Fibroblast of villous mesenchyme (primary cell): Measurements from ENCODE around the gene APP. TPM values are rescaled to one million over a fixed set of nuclear protein-coding genes. Genes with fewer than 3 reads are reported as not detected.

Experiments used
- DNase-seq: peaks from one replicate; pipeline ENCODE4 v3.0.0-alpha.2; 2010; ENCODE audit warnings: low read depth
- H3K4me3 ChIP-seq: 2 replicates; pipeline ENCODE4 v1.5.1; 2011; ENCODE audit warnings: low read depth, mild to moderate bottlenecking, low read length
- total RNA-seq: library from RNA; depleted of rRNA; stranded (reverse); fragments of >200 nt; gene quantifications from 2 replicates; pipeline ENCODE4 v1.2.3, GENCODE V29; 2012
- TF ChIP-seq, protein P1 (sequence below): IDR thresholded peaks from 2 replicates; pipeline ENCODE4 v1.5.1; 2012; ENCODE audit warnings: low read depth, mild to moderate bottlenecking, low read length; ENCODE audit not compliant: insufficient read depth

Gene APP
- total RNA-seq, 1 donor: 353 TPM

DNA sequence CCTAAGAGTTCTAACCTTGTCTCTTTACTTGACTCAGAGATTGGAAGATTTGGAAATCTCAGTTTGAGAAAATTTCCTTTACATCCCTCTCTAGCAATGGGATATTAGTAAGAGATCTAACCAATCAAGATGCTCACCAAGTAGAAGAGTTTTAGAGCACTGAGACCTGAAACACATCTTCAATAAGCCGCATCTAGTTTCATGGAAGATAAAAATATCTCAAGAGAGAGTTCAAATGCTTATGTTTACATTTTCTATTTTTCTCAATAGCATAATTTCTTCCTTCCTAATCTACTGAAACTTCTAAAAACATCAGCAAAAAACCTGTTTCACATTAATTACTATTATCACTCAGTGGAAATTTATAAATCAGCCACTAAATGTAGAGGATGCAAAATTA, 165.1 kb downstream of the APP start:
- no peak overlapping the region for H3K4me3 ChIP-seq
- TF ChIP-seq, protein P1, sequence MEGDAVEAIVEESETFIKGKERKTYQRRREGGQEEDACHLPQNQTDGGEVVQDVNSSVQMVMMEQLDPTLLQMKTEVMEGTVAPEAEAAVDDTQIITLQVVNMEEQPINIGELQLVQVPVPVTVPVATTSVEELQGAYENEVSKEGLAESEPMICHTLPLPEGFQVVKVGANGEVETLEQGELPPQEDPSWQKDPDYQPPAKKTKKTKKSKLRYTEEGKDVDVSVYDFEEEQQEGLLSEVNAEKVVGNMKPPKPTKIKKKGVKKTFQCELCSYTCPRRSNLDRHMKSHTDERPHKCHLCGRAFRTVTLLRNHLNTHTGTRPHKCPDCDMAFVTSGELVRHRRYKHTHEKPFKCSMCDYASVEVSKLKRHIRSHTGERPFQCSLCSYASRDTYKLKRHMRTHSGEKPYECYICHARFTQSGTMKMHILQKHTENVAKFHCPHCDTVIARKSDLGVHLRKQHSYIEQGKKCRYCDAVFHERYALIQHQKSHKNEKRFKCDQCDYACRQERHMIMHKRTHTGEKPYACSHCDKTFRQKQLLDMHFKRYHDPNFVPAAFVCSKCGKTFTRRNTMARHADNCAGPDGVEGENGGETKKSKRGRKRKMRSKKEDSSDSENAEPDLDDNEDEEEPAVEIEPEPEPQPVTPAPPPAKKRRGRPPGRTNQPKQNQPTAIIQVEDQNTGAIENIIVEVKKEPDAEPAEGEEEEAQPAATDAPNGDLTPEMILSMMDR: no peak
- DNase-seq: no peak

DNA sequence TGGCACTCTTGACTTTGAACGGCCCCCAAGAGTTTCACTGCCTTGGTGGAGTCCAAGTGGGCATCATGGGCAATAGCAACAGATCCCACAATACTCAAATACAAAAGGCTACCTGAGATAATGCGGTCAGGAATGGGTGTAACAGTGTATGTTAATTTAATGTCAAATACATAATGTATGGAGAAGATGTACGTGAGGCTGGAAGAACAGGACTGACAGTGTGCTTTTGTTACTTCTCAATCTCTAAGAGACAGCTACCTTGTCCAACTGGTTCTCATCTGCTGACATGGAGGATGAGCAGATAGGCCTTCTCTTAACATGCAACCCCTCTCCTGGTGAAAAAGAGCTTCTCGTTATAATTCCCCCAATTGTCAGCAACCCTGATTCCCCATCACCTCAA, 167.2 kb downstream of the APP start:
- no peak overlapping the region for H3K4me3 ChIP-seq
- no peak for DNase-seq
- TF ChIP-seq, protein P1: no peak

DNA sequence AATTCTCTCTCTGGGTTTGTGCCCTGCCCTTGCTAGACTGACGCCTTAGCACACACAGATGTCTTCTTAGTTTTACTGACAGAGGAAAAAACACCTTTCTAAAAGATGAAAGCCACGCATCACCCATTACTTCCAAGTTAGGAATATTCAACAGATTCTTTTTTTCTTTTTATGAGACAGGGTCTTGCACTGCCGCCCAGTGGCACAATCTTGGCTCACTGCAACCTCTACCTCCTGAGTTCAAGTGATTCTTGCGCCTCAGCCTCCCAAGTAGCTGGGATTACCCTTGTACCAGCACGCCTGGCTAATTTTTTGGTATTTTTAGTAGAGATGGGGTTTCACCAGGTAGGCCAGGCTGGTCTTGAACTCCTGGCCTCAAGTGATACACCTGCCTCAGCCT, 169.2 kb downstream of the APP start:
- no peak for DNase-seq
- TF ChIP-seq, protein P1: no peak

DNA sequence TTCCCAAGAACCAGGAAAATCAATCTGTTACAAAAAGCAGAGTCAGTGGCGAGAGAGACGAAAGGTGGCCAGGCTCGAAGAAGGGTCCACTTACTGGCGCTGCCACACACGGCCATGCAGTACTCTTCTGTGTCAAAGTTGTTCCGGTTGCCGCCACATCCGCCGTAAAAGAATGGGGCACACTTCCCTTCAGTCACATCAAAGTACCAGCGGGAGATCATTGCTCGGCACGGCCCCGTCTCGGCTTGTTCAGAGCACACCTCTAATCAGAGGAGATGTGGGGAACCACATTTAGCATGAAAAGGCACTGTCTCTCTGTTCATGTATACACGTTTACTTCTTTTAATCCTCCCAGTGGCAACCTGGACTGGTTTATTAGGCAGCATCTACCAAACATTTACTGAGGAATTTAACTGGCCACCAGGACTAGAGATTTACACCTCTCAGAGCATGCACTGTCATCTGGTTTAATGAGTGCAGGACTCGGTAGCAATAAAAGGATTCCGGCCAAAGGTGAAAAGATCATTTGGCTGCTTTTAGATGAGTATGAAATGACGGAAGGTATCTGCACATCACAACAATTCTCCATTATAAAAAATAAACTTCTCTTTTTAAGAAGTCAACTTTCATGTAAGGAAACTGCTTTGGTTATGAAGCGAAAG, 170.5 kb downstream of the APP start:
- no peak overlapping the region for H3K4me3 ChIP-seq
- no peak for DNase-seq
- TF ChIP-seq, protein P1: no peak

More for the DNA sequence above, 169.2 kb downstream of the APP start:
- H3K4me3 ChIP-seq: no peak overlapping the region

DNA sequence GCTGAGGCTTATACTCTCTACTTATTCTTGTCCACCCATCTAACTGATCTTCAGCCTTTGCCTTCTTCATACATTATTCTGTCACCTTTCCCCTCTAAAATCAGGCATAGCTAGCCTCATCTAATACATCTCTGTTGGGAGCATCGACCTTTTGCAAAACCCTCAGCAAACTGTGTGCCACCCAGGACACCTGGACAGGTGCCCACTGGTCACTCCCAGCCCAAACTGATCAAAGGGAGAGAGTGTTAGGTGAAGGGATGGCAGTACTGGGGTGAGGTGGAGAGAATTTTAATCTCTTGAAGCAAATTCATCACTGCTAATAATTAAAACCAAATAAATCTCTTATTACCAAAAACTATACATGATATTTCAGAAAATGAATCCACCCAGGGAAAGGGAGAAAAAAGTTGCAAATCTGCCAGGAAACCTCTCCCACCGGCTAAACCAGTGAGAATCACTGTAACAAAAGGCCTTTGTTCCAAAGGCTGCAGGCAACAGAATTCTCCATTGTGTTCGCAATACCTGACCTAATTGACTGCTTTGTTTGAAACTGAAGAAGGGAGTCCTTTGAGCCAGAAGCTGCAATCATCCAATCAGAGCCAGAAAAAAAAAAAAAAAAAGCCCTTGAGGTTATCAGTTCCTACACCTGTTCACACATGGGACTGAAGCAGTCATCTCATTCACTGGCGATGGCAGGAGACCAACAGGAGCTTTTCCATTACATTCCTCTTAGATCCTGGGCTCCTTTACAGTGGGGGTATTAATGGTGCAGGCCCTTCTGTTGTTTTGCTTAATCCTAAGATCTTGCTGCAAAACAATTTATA, 172.6 kb downstream of the APP start:
- H3K4me3 ChIP-seq: no peak overlapping the region
- TF ChIP-seq, protein P1: no peak
- no peak for DNase-seq

DNA sequence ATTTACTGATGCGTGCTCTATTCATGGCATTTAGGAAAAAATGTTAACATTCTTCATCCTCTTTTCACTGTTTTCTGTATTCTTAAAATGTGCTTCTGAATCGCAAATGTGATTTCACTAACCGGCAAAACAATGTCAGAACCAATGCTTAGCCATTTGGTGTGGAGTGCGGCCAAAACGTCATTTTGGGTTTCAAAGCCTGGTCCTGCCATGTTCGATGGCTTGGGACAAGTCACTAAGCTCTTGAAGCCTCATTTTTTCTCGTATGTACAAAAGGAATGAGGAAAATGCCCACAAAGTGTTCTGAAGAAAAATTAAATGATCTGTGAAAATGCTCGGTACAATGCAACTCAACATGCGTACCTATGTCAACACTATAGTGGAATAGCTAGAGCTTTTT, 175.3 kb downstream of the APP start:
- TF ChIP-seq, protein P1: no peak
- DNase-seq: no peak
- H3K4me3 ChIP-seq: no peak overlapping the region
